ENCODE measurements around the gene FEV. TPM values are rescaled to one million over a fixed set of nuclear protein-coding genes. Genes with fewer than 3 reads are reported as not detected.

FEV gene
- total and polyA plus RNA-seq, 2 donors (not counting 3 experiments of a cell fraction or from before 2014, with no cell fraction given): not detected

- DNase-seq (ENCODE audit: low read depth, low spot score): peak; percentile 64
- peaks cover 13 to 14% of the 10 kb centered on the region in 2 experiments for H3K27me3 ChIP-seq (ENCODE audit: control insufficient read depth in 2 of 2, insufficient read depth in 2 of 2, low read length in 2 of 2)
- H4K20me1 ChIP-seq (replicated peaks; ENCODE audit: control insufficient read depth, extremely low read depth, insufficient read depth, low read length): no peaks in the 10 kb centered on the region
- TF ChIP-seq CTCF (IDR thresholded peaks at IDR 0.05; ENCODE audit: extremely low read depth in 1 of 2, insufficient read depth in 1 of 2, low read depth in 1 of 2, low read length in 2 of 2) (peak; percentile 85 to 97), MYC (IDR thresholded peaks at IDR 0.05; ENCODE audit: low read depth, low read length) (no peak)
- no TSS peak for BruUV-seq (replicated peaks)
- H3K9me1 ChIP-seq (replicated peaks; ENCODE audit: control insufficient read depth, extremely low read depth, insufficient read depth, low read length): no peaks in the 10 kb centered on the region
- H2AFZ ChIP-seq (ENCODE audit: low read depth, low read length): no peak overlapping the region
- intact Hi-C loops (cut with micrococcal nuclease): loop anchor here (1.0 to 2.0 kb wide), 3 partner anchors 49 to 126 kb away; no protein-coding TSS in a partner anchor
- H3K4me3 ChIP-seq (replicated peaks in 1 of 3; ENCODE audit: insufficient read depth in 1 of 3, low read depth in 1 of 3, low read length in 3 of 3): no peak overlapping the region
- POLR2A ChIA-PET: no interaction called here
- no peaks in the 10 kb centered on the region for H3K36me3 ChIP-seq (ENCODE audit: control insufficient read depth in 2 of 2, extremely low read depth in 1 of 2, insufficient read depth in 2 of 2, low read length in 2 of 2)
- peak; percentile 85 for FAIRE-seq
- no peak overlapping the region for H3K9ac ChIP-seq (replicated peaks; ENCODE audit: extremely low read depth, insufficient read depth, low read length)
- dilution Hi-C loops (cut with MboI; ENCODE audit: extremely low pct_ligation_motif_present, low sequenced_read_pairs): no loop called here
- no peak overlapping the region for H3K4me2 ChIP-seq (ENCODE audit: insufficient read depth, low read length)
- H3K9me3 ChIP-seq (replicated peaks; ENCODE audit: control insufficient read depth, insufficient read depth, low read length): no peaks in the 10 kb centered on the region
- H3K4me1 ChIP-seq (ENCODE audit: control insufficient read depth, extremely low read depth, insufficient read depth, low read length): no peaks in the 10 kb centered on the region
- no peaks in the 10 kb centered on the region for H3K79me2 ChIP-seq (ENCODE audit: control insufficient read depth, insufficient read depth, low read length)
- CTCF ChIA-PET: interaction anchor here (0.5 to 9.9 kb wide), 85 partner anchors 10 to 500 kb away, joined by 3 to 418 read pairs (median 4); partner anchors contain the start of genes ANKZF1, ATG9A, CDK5R2 and CFAP65
- no peak overlapping the region for H3K27ac ChIP-seq (ENCODE audit: insufficient read depth, low read depth, low read length)
These were observed 44.8 kb upstream of the FEV start for GRCh38 chr2:219029829-219030165.

GRCh38 chr2:219028996-219029828 lies 44.2 kb upstream of the FEV start:
- dilution Hi-C loops (cut with MboI; ENCODE audit: extremely low pct_ligation_motif_present, low sequenced_read_pairs): no loop called here
- CTCF ChIA-PET: interaction anchor here (0.6 to 9.9 kb wide), 78 partner anchors 9 to 501 kb away, joined by 3 to 418 read pairs (median 5); partner anchors contain the start of genes ANKZF1, ATG9A, CDK5R2 and CFAP65

More at GRCh38 chr2:219028996-219029828, 44.2 kb upstream of the FEV start:
- H3K4me1 ChIP-seq (ENCODE audit: control insufficient read depth, extremely low read depth, insufficient read depth, low read length): no peaks in the 10 kb centered on the region
- H3K9ac ChIP-seq (replicated peaks; ENCODE audit: extremely low read depth, insufficient read depth, low read length): no peak overlapping the region
- no peaks in the 10 kb centered on the region for H4K20me1 ChIP-seq (replicated peaks; ENCODE audit: control insufficient read depth, extremely low read depth, insufficient read depth, low read length)
- H3K79me2 ChIP-seq (ENCODE audit: control insufficient read depth, insufficient read depth, low read length): no peaks in the 10 kb centered on the region
- no peaks in the 10 kb centered on the region for H3K36me3 ChIP-seq (ENCODE audit: control insufficient read depth in 2 of 2, extremely low read depth in 1 of 2, insufficient read depth in 2 of 2, low read length in 2 of 2)
- H2AFZ ChIP-seq (ENCODE audit: low read depth, low read length): no peak overlapping the region
- peaks cover 10 to 11% of the 10 kb centered on the region in 2 experiments for H3K27me3 ChIP-seq (ENCODE audit: control insufficient read depth in 2 of 2, insufficient read depth in 2 of 2, low read length in 2 of 2)
- no peak overlapping the region for H3K4me3 ChIP-seq (replicated peaks in 1 of 3; ENCODE audit: insufficient read depth in 1 of 3, low read depth in 1 of 3, low read length in 3 of 3)
- H3K9me1 ChIP-seq (replicated peaks; ENCODE audit: control insufficient read depth, extremely low read depth, insufficient read depth, low read length): no peaks in the 10 kb centered on the region
- no TSS peak for BruUV-seq (replicated peaks)
- FAIRE-seq (no peak), DNase-seq (ENCODE audit: low read depth, low spot score) (no peak)
- no peak for TF ChIP-seq GATA2 (IDR thresholded peaks at IDR 0.05; ENCODE audit: insufficient read depth, insufficient read length, low read depth, low read length)
- TF ChIP-seq EZH2 (IDR thresholded peaks at IDR 0.05; ENCODE audit: borderline replicate concordance, low read depth, low read length, severe bottlenecking): no peak
- TF ChIP-seq FOS (IDR thresholded peaks at IDR 0.05; ENCODE audit: borderline replicate concordance, insufficient read depth, low read length): no peak
- TF ChIP-seq JUN (IDR thresholded peaks at IDR 0.05; ENCODE audit: borderline replicate concordance, insufficient read depth, insufficient read length, low read depth): no peak
- no peak for TF ChIP-seq POLR2A (IDR thresholded peaks at IDR 0.05; ENCODE audit: low read depth, low read length)
- no peak for TF ChIP-seq MAX (IDR thresholded peaks at IDR 0.05; ENCODE audit: insufficient read depth, insufficient read length)
- TF ChIP-seq POLR2AphosphoS5 (IDR thresholded peaks at IDR 0.05; ENCODE audit: insufficient read depth, low read depth, low read length): no peak
- TF ChIP-seq CTCF (IDR thresholded peaks at IDR 0.05; ENCODE audit: extremely low read depth in 1 of 2, insufficient read depth in 1 of 2, low read depth in 1 of 2, low read length in 2 of 2): no peak
- TF ChIP-seq MYC (IDR thresholded peaks at IDR 0.05; ENCODE audit: low read depth, low read length): no peak
- POLR2A ChIA-PET: no interaction called here
- no peak overlapping the region for H3K4me2 ChIP-seq (ENCODE audit: insufficient read depth, low read length)
- no peaks in the 10 kb centered on the region for H3K9me3 ChIP-seq (replicated peaks; ENCODE audit: control insufficient read depth, insufficient read depth, low read length)
- intact Hi-C loops (cut with micrococcal nuclease): loop anchor here (1.0 to 2.0 kb wide), 3 partner anchors 48 to 126 kb away; no protein-coding TSS in a partner anchor
- H3K27ac ChIP-seq (ENCODE audit: insufficient read depth, low read depth, low read length): no peak overlapping the region
